ENCODE data around the gene MAPK1IP1L. TPM values are rescaled to one million over a fixed set of nuclear protein-coding genes. Genes with fewer than 3 reads are reported as not detected.

Gene MAPK1IP1L
- polyA plus RNA-seq, 1 of the 3 experiments (the other 2 are of a cell fraction) = 129 TPM

DNA sequence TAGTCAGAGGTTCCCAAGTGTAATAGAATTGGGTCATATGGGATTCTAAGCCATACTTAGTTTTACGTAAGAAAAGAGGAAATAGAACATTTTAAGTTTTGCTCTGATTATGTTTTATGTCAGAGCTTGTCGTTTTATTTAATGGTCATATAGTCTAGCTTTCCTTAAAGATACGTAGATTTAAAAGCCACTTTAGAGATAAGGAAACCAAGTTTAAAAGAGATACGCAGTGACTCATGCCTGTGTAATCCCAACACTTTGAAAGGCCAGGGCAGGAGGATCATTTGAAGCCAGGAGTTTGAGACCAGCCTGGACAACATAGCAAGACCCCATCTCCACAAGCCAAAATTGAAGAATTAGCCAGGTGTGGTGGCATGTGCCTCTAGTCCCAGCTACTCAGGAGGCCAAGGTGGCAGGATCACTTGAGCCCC, 19.5 kb downstream of the MAPK1IP1L start:
- no peak overlapping the region for H2AFZ ChIP-seq (ENCODE audit: low read depth)
- peak overlapping the region in 1 of 2 experiments; percentile 93; a peak in 2 of 4 replicates for H3K27ac ChIP-seq (ENCODE audit: low read depth in 2 of 2, low read length in 1 of 2)
- CTCF ChIA-PET = interaction anchor here (1.9 to 2.2 kb wide), 2 partner anchors 18 to 90 kb away, joined by 7 to 13 read pairs; no protein-coding TSS in a partner anchor
- no peaks in the 10 kb centered on the region for H4K20me1 ChIP-seq (ENCODE audit: insufficient read depth)
- no peaks in the 10 kb centered on the region for H3K9me2 ChIP-seq
- POLR2A ChIA-PET = interaction anchor here (1.7 kb wide), 1 partner anchor 32 kb away, joined by 4 read pairs; no protein-coding TSS in a partner anchor
- 55% methylated on average over 4 of the region's 4 CpGs for WGBS (ENCODE audit: low lambda C conversion rate)
- peak overlapping the region; percentile 51; the same call in 1 of the 2 replicates for H3K9ac ChIP-seq
- TF ChIP-seq TEAD4 (IDR thresholded peaks at IDR 0.05; ENCODE audit: borderline replicate concordance, insufficient read depth) (peak; percentile 24; the same call in 1 of the 2 replicates), TCF12 (IDR thresholded peaks at IDR 0.05) (peak; percentile 34; the same call in 1 of the 2 replicates), RCOR1 (IDR thresholded peaks at IDR 0.05; ENCODE audit: low read length) (no peak), JUND (IDR thresholded peaks at IDR 0.05) (peak; percentile 30; the same call in 1 of the 2 replicates), EP300 (IDR thresholded peaks at IDR 0.05; ENCODE audit: borderline replicate concordance in 1 of 2, low read depth in 1 of 2, low read length in 1 of 2) (0 out of 4 replicates have a peak, but pooled peaks of 1 of the 2 experiments have one; percentile 7), GATA2 (CRISPR knock-in tag; IDR thresholded peaks at IDR 0.05) (no peak), FOSL2 (IDR thresholded peaks at IDR 0.05; ENCODE audit: borderline replicate concordance, low read depth) (peak; percentile 45; the same call in 1 of the 2 replicates)
- TF ChIP-seq, protein P1, sequence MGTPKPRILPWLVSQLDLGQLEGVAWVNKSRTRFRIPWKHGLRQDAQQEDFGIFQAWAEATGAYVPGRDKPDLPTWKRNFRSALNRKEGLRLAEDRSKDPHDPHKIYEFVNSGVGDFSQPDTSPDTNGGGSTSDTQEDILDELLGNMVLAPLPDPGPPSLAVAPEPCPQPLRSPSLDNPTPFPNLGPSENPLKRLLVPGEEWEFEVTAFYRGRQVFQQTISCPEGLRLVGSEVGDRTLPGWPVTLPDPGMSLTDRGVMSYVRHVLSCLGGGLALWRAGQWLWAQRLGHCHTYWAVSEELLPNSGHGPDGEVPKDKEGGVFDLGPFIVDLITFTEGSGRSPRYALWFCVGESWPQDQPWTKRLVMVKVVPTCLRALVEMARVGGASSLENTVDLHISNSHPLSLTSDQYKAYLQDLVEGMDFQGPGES (IDR thresholded peaks at IDR 0.05; ENCODE audit: low read depth, low read length) = no peak
- H3F3A ChIP-seq (replicated peaks; ENCODE audit: insufficient read depth) = peaks cover 51% of the 10 kb centered on the region
- peaks cover 25% of the 10 kb centered on the region for H3K79me2 ChIP-seq (ENCODE audit: insufficient read depth)
- H3K4me3 ChIP-seq (ENCODE audit: low read depth in 2 of 2, low read length in 1 of 2) = no peak overlapping the region
- DNase-seq = no peak
- no peak overlapping the region for H3K4me2 ChIP-seq
- H3K27me3 ChIP-seq (ENCODE audit: insufficient read depth) = no peaks in the 10 kb centered on the region
- H3K36me3 ChIP-seq (replicated peaks in 1 of 2; ENCODE audit: control insufficient read depth in 1 of 2, insufficient read depth in 2 of 2, low read length in 1 of 2) = peaks cover 24 to 32% of the 10 kb centered on the region in 2 experiments
- peaks cover 8 to 22% of the 10 kb centered on the region in 2 experiments; a peak in 3 of 4 replicates for H3K4me1 ChIP-seq (ENCODE audit: control insufficient read depth in 1 of 2, insufficient read depth in 2 of 2, low read depth in 1 of 2, low read length in 1 of 2)
- no peaks in the 10 kb centered on the region for H3K9me3 ChIP-seq

DNA sequence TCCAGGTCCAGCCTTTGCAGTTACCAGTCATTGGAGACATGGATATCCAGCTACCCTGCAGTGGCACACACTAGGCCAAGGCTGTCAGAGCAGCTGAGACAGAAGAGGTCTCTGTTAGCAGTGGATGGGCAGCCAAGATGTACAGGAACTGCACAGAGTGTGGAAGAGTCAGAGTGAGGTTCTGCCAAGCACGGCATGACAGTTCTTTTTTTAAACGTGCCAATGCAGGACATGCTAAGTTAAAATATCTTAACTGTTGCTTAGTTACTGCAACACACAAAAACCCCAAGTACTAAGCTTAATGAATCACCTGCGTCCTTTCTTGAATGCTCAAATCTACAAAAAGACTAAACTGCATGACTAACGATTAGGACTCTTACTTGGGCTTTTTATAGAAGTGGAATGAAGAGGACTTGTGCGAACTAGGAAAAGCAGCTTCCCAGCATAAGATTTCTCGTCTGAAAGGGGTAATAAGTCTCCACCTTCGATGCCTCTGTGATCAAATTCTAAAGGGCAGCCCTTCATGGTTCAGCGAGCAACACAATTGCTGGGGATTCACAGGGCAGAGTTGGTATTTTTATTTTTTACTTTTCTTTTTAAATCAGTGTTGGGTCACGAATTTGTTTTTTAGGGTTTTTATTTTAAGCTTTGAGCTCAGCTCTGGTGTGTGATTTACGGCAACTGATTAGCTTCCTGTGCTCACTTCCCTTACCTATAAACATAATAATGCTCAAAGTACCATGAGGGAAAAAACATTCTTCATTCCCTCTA, 20.6 kb downstream of the MAPK1IP1L start:
- CTCF ChIA-PET = interaction anchor here (0.8 to 2.2 kb wide), 5 partner anchors 17 to 89 kb away, joined by 3 to 13 read pairs (median 7); partner anchors contain the start of gene MAPK1IP1L
- Histone ChIP-seq H4K20me1 (ENCODE audit: insufficient read depth) (no peaks in the 10 kb centered on the region), H3K4me2 (peak overlapping the region; percentile 44), H3K9me3 (no peaks in the 10 kb centered on the region), H3K9me2 (no peaks in the 10 kb centered on the region), H3K4me3 (ENCODE audit: low read depth in 2 of 2, low read length in 1 of 2) (no peak overlapping the region), H3K27ac (ENCODE audit: low read depth in 2 of 2, low read length in 1 of 2) (peak overlapping the region; percentile 17 to 93; a peak in 3 of 4 replicates), H2AFZ (ENCODE audit: low read depth) (no peak overlapping the region), H3K27me3 (ENCODE audit: insufficient read depth) (no peaks in the 10 kb centered on the region), H3K4me1 (ENCODE audit: control insufficient read depth in 1 of 2, insufficient read depth in 2 of 2, low read depth in 1 of 2, low read length in 1 of 2) (peaks cover 8 to 22% of the 10 kb centered on the region in 2 experiments; a peak in 3 of 4 replicates), H3K79me2 (ENCODE audit: insufficient read depth) (peaks cover 15% of the 10 kb centered on the region; the same call in 1 of the 2 replicates), H3F3A (replicated peaks; ENCODE audit: insufficient read depth) (peaks cover 51% of the 10 kb centered on the region), H3K9ac (peak overlapping the region; percentile 71), H3K36me3 (replicated peaks in 1 of 2; ENCODE audit: control insufficient read depth in 1 of 2, insufficient read depth in 2 of 2, low read length in 1 of 2) (peaks cover 17 to 24% of the 10 kb centered on the region in 2 experiments)
- POLR2A ChIA-PET = interaction anchor here (0.6 to 1.7 kb wide), 3 partner anchors 21 to 162 kb away, joined by 3 to 4 read pairs (median 4); partner anchors contain the start of gene MAPK1IP1L
- DNase-seq = no peak
- 56% methylated on average over 10 of the region's 10 CpGs for WGBS (ENCODE audit: low lambda C conversion rate)
- TF ChIP-seq RCOR1 (IDR thresholded peaks at IDR 0.05; ENCODE audit: low read length) = no peak
- TF ChIP-seq MEF2A (IDR thresholded peaks at IDR 0.05; ENCODE audit: borderline replicate concordance, low read depth) = no peak
- no peak for TF ChIP-seq RAD21 (IDR thresholded peaks at IDR 0.05; ENCODE audit: low read length)
- 0 out of 2 replicates have a peak, but pooled peaks have one; percentile 9 for TF ChIP-seq JUND (IDR thresholded peaks at IDR 0.05)
- TF ChIP-seq SMC3 (IDR thresholded peaks at IDR 0.05; ENCODE audit: low read depth, low read length) = no peak
- no peak for TF ChIP-seq NRF1 (IDR thresholded peaks at IDR 0.05; ENCODE audit: low read depth, low read length)
- TF ChIP-seq FOSL2 (IDR thresholded peaks at IDR 0.05; ENCODE audit: borderline replicate concordance, low read depth) = peak; percentile 52; the same call in 1 of the 2 replicates
- TF ChIP-seq TCF12 (IDR thresholded peaks at IDR 0.05) = peak; percentile 14; the same call in 1 of the 2 replicates
- TF ChIP-seq, protein P2, sequence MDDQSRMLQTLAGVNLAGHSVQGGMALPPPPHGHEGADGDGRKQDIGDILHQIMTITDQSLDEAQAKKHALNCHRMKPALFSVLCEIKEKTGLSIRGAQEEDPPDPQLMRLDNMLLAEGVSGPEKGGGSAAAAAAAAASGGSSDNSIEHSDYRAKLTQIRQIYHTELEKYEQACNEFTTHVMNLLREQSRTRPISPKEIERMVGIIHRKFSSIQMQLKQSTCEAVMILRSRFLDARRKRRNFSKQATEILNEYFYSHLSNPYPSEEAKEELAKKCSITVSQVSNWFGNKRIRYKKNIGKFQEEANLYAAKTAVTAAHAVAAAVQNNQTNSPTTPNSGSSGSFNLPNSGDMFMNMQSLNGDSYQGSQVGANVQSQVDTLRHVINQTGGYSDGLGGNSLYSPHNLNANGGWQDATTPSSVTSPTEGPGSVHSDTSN (IDR thresholded peaks at IDR 0.05) = 0 out of 2 replicates have a peak, but pooled peaks have one; percentile 16
